Esophagus squamous epithelium (tissue), 4 donors: Measurements from ENCODE around the gene TM9SF1.

Source experiments
- POLR2A ChIP-seq, 4 donors: fragments of 450-650 bp; IDR thresholded peaks; one replicate each; pipeline ENCODE4 v1.6.1; 2017; ENCODE audit warnings: antibody characterized with exemption in 4 of 4, mild to moderate bottlenecking in 4 of 4, moderate library complexity in 3 of 4
- TF ChIP-seq, protein P1 (sequence below), 6 experiments: fragments of 450-650 bp in 4 of 6; fragments of 200-600 bp in 2 of 6; sonication (generic) in 2 of 6; IDR thresholded peaks; one replicate each; pipeline ENCODE4 v1.5.1; 2016 to 2019; ENCODE audit warnings: antibody characterized with exemption in 6 of 6, mild to moderate bottlenecking in 4 of 6, moderate library complexity in 4 of 6

DNA sequence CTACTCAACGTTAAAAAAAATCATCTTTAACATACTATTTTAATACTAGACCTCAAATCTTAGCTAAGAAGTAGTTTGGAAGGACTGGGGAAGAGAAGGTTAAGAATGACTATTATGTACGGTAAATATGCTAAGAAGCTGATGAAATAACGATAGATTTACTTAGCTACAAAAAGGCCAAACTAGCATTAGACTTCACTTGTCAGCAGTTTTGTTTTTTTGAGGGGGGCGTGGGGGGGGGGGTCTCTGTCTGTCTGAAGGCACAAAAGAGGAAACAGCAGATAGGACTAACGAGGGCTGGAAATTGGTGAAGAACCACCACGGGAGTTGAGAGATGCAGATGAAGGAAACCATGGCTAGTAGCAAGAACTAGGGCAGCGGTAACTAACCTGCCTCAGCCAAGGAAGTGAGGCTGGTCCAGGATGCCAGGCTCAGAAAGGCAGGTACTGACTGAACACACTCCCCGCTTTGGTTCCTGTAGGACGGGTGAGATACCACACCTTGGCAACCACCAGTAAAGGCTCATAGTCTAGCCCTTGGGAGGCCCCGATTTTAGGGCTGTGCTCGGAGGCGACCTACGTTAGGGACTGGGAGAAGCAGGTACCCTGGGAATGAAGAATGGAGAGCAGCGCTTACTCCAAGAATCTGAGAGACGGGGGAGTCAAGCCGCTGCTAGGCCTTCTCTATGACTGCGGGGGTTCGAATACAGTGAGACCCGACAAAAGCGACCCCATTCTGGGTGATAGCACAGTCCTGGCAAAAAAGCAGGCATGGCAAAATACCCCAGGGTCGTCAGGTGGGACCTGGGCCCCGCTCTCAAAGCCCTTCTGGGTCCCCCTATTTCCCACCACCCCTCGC is 36.3 kb upstream of the TM9SF1 start:
- TF ChIP-seq, protein P1, sequence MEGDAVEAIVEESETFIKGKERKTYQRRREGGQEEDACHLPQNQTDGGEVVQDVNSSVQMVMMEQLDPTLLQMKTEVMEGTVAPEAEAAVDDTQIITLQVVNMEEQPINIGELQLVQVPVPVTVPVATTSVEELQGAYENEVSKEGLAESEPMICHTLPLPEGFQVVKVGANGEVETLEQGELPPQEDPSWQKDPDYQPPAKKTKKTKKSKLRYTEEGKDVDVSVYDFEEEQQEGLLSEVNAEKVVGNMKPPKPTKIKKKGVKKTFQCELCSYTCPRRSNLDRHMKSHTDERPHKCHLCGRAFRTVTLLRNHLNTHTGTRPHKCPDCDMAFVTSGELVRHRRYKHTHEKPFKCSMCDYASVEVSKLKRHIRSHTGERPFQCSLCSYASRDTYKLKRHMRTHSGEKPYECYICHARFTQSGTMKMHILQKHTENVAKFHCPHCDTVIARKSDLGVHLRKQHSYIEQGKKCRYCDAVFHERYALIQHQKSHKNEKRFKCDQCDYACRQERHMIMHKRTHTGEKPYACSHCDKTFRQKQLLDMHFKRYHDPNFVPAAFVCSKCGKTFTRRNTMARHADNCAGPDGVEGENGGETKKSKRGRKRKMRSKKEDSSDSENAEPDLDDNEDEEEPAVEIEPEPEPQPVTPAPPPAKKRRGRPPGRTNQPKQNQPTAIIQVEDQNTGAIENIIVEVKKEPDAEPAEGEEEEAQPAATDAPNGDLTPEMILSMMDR (IDR thresholded peaks at IDR 0.05): no peak
- TF ChIP-seq POLR2A (IDR thresholded peaks at IDR 0.05): no peak
